Nephron progenitor cell (in vitro differentiated cells): ENCODE measurements around the gene P2RX4.

Experiments used
- DNase-seq: peaks from one replicate; pipeline ENCODE4 v3.0.0; 2021
- H3K27ac Mint-ChIP-seq: 2 replicates; pipeline ENCODE4 v1.8.0; 2021; ENCODE audit warnings: mild to moderate bottlenecking, moderate library complexity, mixed read lengths
- H3K27me3 Mint-ChIP-seq: 2 replicates; pipeline ENCODE4 v1.8.0; 2021; ENCODE audit warnings: mild to moderate bottlenecking, low read depth, mixed read lengths; ENCODE audit not compliant: poor library complexity
- H3K36me3 Mint-ChIP-seq: 2 replicates; pipeline ENCODE4 v1.8.0; 2021; ENCODE audit warnings: low read depth, mixed read lengths
- H3K4me1 Mint-ChIP-seq: 2 replicates; pipeline ENCODE4 v1.8.0; 2021; ENCODE audit warnings: mixed read lengths
- H3K4me3 Mint-ChIP-seq: 2 replicates; pipeline ENCODE4 v1.8.0; 2021; ENCODE audit warnings: mild to moderate bottlenecking, moderate library complexity, mixed read lengths
- H3K9me3 Mint-ChIP-seq: 2 replicates; pipeline ENCODE4 v1.8.0; 2021; ENCODE audit warnings: mild to moderate bottlenecking, moderate library complexity, mixed read lengths
- CTCF ChIP-seq: fragments of 200-600 bp; sonication (generic); IDR thresholded peaks from 2 replicates; pipeline ENCODE4 v1.5.0; 2021; ENCODE audit warnings: antibody characterized with exemption

The P2RX4 gene

GRCh38 chr12:121184984-121185889, 24.7 kb upstream of the P2RX4 start:
- Mint-ChIP-seq H3K27ac (no peak overlapping the region), H3K4me1 (no peaks in the 10 kb centered on the region)

GRCh38 chr12:121186826-121187225, 23.1 kb upstream of the P2RX4 start:
- no peak for TF ChIP-seq CTCF
- no peak overlapping the region for H3K4me3 Mint-ChIP-seq
- H3K27me3 Mint-ChIP-seq: peaks cover 6% of the 10 kb centered on the region
- no peak for DNase-seq
- H3K27ac Mint-ChIP-seq: no peak overlapping the region
- H3K9me3 Mint-ChIP-seq: no peaks in the 10 kb centered on the region
- H3K36me3 Mint-ChIP-seq: no peaks in the 10 kb centered on the region
- no peaks in the 10 kb centered on the region for H3K4me1 Mint-ChIP-seq

More at GRCh38 chr12:121184984-121185889, 24.7 kb upstream of the P2RX4 start:
- no peak for TF ChIP-seq CTCF
- Mint-ChIP-seq H3K36me3 (no peaks in the 10 kb centered on the region), H3K4me3 (no peak overlapping the region), H3K9me3 (no peaks in the 10 kb centered on the region), H3K27me3 (peaks cover 2% of the 10 kb centered on the region)
- DNase-seq: no peak

GRCh38 chr12:121187501-121187900, 22.4 kb upstream of the P2RX4 start:
- DNase-seq: no peak
- no peak overlapping the region for H3K4me3 Mint-ChIP-seq
- TF ChIP-seq CTCF: no peak
- H3K9me3 Mint-ChIP-seq: no peaks in the 10 kb centered on the region
- H3K27me3 Mint-ChIP-seq: peaks cover 13% of the 10 kb centered on the region
- H3K4me1 Mint-ChIP-seq: peaks cover 6% of the 10 kb centered on the region
- H3K27ac Mint-ChIP-seq: no peak overlapping the region
- no peaks in the 10 kb centered on the region for H3K36me3 Mint-ChIP-seq

- Mint-ChIP-seq H3K4me3 (no peak overlapping the region), H3K27ac (no peak overlapping the region), H3K27me3 (peaks cover 16% of the 10 kb centered on the region), H3K36me3 (no peaks in the 10 kb centered on the region), H3K9me3 (no peaks in the 10 kb centered on the region), H3K4me1 (peaks cover 6% of the 10 kb centered on the region)
- no peak for DNase-seq
- TF ChIP-seq CTCF: no peak
Observed at GRCh38 chr12:121188227-121188626, 21.7 kb upstream of the P2RX4 start.

- no peak for DNase-seq
- H3K36me3 Mint-ChIP-seq: no peaks in the 10 kb centered on the region
- H3K9me3 Mint-ChIP-seq: no peaks in the 10 kb centered on the region
- H3K27me3 Mint-ChIP-seq: peaks cover 16% of the 10 kb centered on the region
- no peak overlapping the region for H3K27ac Mint-ChIP-seq
- peaks cover 6% of the 10 kb centered on the region for H3K4me1 Mint-ChIP-seq
- TF ChIP-seq CTCF: no peak
- H3K4me3 Mint-ChIP-seq: no peak overlapping the region
Observed at GRCh38 chr12:121189131-121189530, 20.8 kb upstream of the P2RX4 start.

GRCh38 chr12:121189619-121190155, 20.2 kb upstream of the P2RX4 start:
- no peak for DNase-seq
- Mint-ChIP-seq H3K27ac (no peak overlapping the region), H3K27me3 (peaks cover 16% of the 10 kb centered on the region), H3K9me3 (no peaks in the 10 kb centered on the region), H3K4me3 (no peak overlapping the region), H3K36me3 (no peaks in the 10 kb centered on the region), H3K4me1 (peaks cover 6% of the 10 kb centered on the region)
- no peak for TF ChIP-seq CTCF
